ENCODE data around the gene UCP2. TPM values are rescaled to one million over a fixed set of nuclear protein-coding genes. Genes with fewer than 3 reads are reported as not detected.
"Not testable (repeated sequence)": the region's sequence is repeated elsewhere in the genome, so short reads cannot be mapped to it uniquely, and the experiment has no call there.

Gene UCP2
- polyA plus RNA-seq, 2 donors: 3.0 to 5.0 TPM

GRCh38 chr11:73945396-73945795, 37.2 kb downstream of the UCP2 start:
- H3K4me3 ChIP-seq (ENCODE audit: low read depth in 1 of 2, low read length in 2 of 2): no peak overlapping the region
- no peaks in the 10 kb centered on the region for H3K27me3 ChIP-seq (ENCODE audit: control insufficient read depth in 1 of 2, insufficient read depth in 2 of 2, low read length in 2 of 2)
- H3K36me3 ChIP-seq (ENCODE audit: control insufficient read depth in 2 of 2, insufficient read depth in 2 of 2, low read length in 1 of 2): no peaks in the 10 kb centered on the region
- no peak overlapping the region for H3K27ac ChIP-seq (ENCODE audit: low read depth in 2 of 2, low read length in 1 of 2)
- H3K9me3 ChIP-seq (ENCODE audit: control insufficient read depth in 2 of 2, insufficient read depth in 1 of 2, low read depth in 1 of 2, low read length in 1 of 2): no peaks in the 10 kb centered on the region
- 67 to 69% methylated on average over 4 of the region's 4 CpGs for WGBS, 2 donors
- H3K4me1 ChIP-seq (ENCODE audit: control insufficient read depth in 2 of 2, insufficient read depth in 2 of 2, low read length in 1 of 2): no peaks in the 10 kb centered on the region

- Histone ChIP-seq H3K27me3 (ENCODE audit: control insufficient read depth in 1 of 2, insufficient read depth in 2 of 2, low read length in 2 of 2) (no peaks in the 10 kb centered on the region), H3K27ac (ENCODE audit: low read depth in 2 of 2, low read length in 1 of 2) (no peak overlapping the region), H3K36me3 (ENCODE audit: control insufficient read depth in 2 of 2, insufficient read depth in 2 of 2, low read length in 1 of 2) (no peaks in the 10 kb centered on the region), H3K4me1 (ENCODE audit: control insufficient read depth in 2 of 2, insufficient read depth in 2 of 2, low read length in 1 of 2) (no peaks in the 10 kb centered on the region), H3K9me3 (ENCODE audit: control insufficient read depth in 2 of 2, insufficient read depth in 1 of 2, low read depth in 1 of 2, low read length in 1 of 2) (no peaks in the 10 kb centered on the region), H3K4me3 (ENCODE audit: low read depth in 1 of 2, low read length in 2 of 2) (no peak overlapping the region)
- 77 to 84% methylated on average over 10 of the region's 10 CpGs for WGBS, 2 donors
Observed at GRCh38 chr11:73944901-73945300, 37.7 kb downstream of the UCP2 start.

DNA sequence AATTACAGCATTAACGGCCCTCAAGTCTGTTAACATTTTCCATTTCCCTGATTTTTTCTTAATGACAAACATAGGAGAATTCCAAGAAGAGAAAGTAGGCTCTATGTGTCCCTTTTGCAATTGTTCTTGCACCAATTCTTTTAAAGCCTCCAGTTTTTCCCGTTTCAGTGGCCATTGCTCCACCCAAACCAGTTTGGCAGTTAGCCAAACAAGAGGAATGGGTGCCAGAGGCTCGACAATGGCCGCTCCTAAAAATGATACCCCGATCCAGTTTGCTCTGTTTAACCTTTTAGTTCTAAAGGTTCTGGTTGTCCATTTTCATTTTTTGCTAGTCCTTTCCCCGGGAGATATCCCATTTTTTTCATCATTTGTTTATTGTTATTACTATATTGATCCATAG, 38.6 kb downstream of the UCP2 start:
- 42 to 51% methylated on average over 6 of the region's 6 CpGs for WGBS, 2 donors

GRCh38 chr11:73942010-73942409, 40.6 kb downstream of the UCP2 start:
- Histone ChIP-seq H3K27ac (ENCODE audit: low read depth in 2 of 2, low read length in 1 of 2) (no peak overlapping the region), H3K4me3 (ENCODE audit: low read depth in 1 of 2, low read length in 2 of 2) (no peak overlapping the region), H3K36me3 (ENCODE audit: control insufficient read depth in 2 of 2, insufficient read depth in 2 of 2, low read length in 1 of 2) (no peaks in the 10 kb centered on the region), H3K4me1 (ENCODE audit: control insufficient read depth in 2 of 2, insufficient read depth in 2 of 2, low read length in 1 of 2) (no peaks in the 10 kb centered on the region), H3K9me3 (ENCODE audit: control insufficient read depth in 2 of 2, insufficient read depth in 1 of 2, low read depth in 1 of 2, low read length in 1 of 2) (no peaks in the 10 kb centered on the region), H3K27me3 (ENCODE audit: control insufficient read depth in 1 of 2, insufficient read depth in 2 of 2, low read length in 2 of 2) (no peaks in the 10 kb centered on the region)
- WGBS, 2 donors: 55 to 66% methylated on average over 1 of the region's 1 CpG

More for the DNA sequence above, 38.6 kb downstream of the UCP2 start:
- no peaks in the 10 kb centered on the region for H3K9me3 ChIP-seq (ENCODE audit: control insufficient read depth in 2 of 2, insufficient read depth in 1 of 2, low read depth in 1 of 2, low read length in 1 of 2)
- no peak overlapping the region for H3K4me3 ChIP-seq (ENCODE audit: low read depth in 1 of 2, low read length in 2 of 2)
- H3K36me3 ChIP-seq (ENCODE audit: control insufficient read depth in 2 of 2, insufficient read depth in 2 of 2, low read length in 1 of 2): no peaks in the 10 kb centered on the region
- no peaks in the 10 kb centered on the region for H3K4me1 ChIP-seq (ENCODE audit: control insufficient read depth in 2 of 2, insufficient read depth in 2 of 2, low read length in 1 of 2)
- H3K27me3 ChIP-seq (ENCODE audit: control insufficient read depth in 1 of 2, insufficient read depth in 2 of 2, low read length in 2 of 2): no peaks in the 10 kb centered on the region
- H3K27ac ChIP-seq (ENCODE audit: low read depth in 2 of 2, low read length in 1 of 2): no peak overlapping the region

DNA sequence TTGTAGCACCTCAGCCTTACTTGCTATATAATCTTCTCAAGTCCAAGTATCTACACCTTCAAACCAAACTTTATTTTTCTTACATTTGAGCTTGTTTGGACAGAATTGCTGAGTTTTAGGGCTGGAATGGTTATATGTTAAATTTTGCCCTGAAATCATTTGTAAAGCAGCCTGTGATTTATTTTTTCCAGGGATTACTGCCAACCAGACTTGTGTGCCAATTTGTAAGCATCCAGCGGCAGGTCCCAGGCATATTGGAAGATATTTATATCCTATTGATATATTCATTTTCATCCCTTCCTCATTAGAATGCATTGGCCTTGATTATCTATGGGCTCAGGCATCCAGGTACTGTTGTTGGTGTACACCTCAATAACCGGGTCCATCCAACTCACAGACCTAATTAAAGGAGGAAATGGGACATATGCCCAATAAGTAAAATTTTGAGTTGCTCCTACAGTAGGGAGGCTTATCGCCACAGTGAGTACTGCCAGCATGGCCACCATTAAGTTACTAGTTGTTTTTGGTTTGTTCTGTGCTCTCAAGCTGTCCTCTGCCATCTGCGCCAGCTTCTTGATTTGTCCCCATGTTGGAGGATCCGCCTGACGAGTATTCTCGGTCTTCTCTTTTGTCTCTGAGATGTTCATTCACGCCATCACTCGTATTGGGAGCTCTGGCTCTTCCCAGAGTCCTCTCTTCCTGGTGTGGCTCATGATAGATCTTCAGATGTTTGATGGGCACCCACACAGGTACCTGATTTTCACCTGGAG, 41.7 kb downstream of the UCP2 start:
- Histone ChIP-seq H3K4me3 (ENCODE audit: low read depth in 1 of 2, low read length in 2 of 2) (no peak overlapping the region), H3K9me3 (ENCODE audit: control insufficient read depth in 2 of 2, insufficient read depth in 1 of 2, low read depth in 1 of 2, low read length in 1 of 2) (no peaks in the 10 kb centered on the region), H3K27ac (ENCODE audit: low read depth in 2 of 2, low read length in 1 of 2) (no peak overlapping the region), H3K36me3 (ENCODE audit: control insufficient read depth in 2 of 2, insufficient read depth in 2 of 2, low read length in 1 of 2) (no peaks in the 10 kb centered on the region), H3K4me1 (ENCODE audit: control insufficient read depth in 2 of 2, insufficient read depth in 2 of 2, low read length in 1 of 2) (no peaks in the 10 kb centered on the region), H3K27me3 (ENCODE audit: control insufficient read depth in 1 of 2, insufficient read depth in 2 of 2, low read length in 2 of 2) (no peaks in the 10 kb centered on the region)
- WGBS, 2 donors: 90 to 93% methylated on average over 9 of the region's 9 CpGs

GRCh38 chr11:73939096-73939495, 43.5 kb downstream of the UCP2 start:
- H3K27ac ChIP-seq (ENCODE audit: low read depth in 2 of 2, low read length in 1 of 2): no peak overlapping the region
- H3K4me1 ChIP-seq (ENCODE audit: control insufficient read depth in 2 of 2, insufficient read depth in 2 of 2, low read length in 1 of 2): no peaks in the 10 kb centered on the region
- H3K36me3 ChIP-seq (ENCODE audit: control insufficient read depth in 2 of 2, insufficient read depth in 2 of 2, low read length in 1 of 2): no peaks in the 10 kb centered on the region
- no peaks in the 10 kb centered on the region for H3K9me3 ChIP-seq (ENCODE audit: control insufficient read depth in 2 of 2, insufficient read depth in 1 of 2, low read depth in 1 of 2, low read length in 1 of 2)
- no peak overlapping the region for H3K4me3 ChIP-seq (ENCODE audit: low read depth in 1 of 2, low read length in 2 of 2)
- WGBS, 2 donors: 58 to 61% methylated on average over 4 of the region's 4 CpGs
- H3K27me3 ChIP-seq (ENCODE audit: control insufficient read depth in 1 of 2, insufficient read depth in 2 of 2, low read length in 2 of 2): no peaks in the 10 kb centered on the region

DNA sequence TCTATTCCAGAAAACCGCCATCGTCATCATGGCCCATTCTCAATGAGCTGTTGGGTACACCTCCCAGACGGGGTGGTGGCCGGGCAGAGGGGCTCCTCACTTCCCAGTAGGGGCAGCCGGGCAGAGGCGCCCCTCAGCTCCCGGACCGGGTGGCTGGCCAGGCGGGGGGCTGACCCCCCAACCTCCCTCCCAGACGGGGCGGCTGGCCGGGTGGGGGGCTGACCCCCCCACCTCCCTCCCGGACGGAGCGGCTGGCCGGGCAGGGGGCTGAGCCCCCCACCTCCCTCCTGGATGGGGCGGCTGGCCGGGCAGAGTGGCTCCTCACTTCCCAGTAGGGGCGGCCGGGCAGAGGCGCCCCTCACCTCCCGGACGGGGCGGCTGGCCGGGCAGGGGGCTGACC, 46.6 kb downstream of the UCP2 start:
- H3K36me3 ChIP-seq (ENCODE audit: control insufficient read depth in 2 of 2, insufficient read depth in 2 of 2, low read length in 1 of 2); H3K27me3 ChIP-seq (ENCODE audit: control insufficient read depth in 1 of 2, insufficient read depth in 2 of 2, low read length in 2 of 2); H3K9me3 ChIP-seq (ENCODE audit: control insufficient read depth in 2 of 2, insufficient read depth in 1 of 2, low read depth in 1 of 2, low read length in 1 of 2); H3K27ac ChIP-seq (ENCODE audit: low read depth in 2 of 2, low read length in 1 of 2); H3K4me3 ChIP-seq (ENCODE audit: low read depth in 1 of 2, low read length in 2 of 2); H3K4me1 ChIP-seq (ENCODE audit: control insufficient read depth in 2 of 2, insufficient read depth in 2 of 2, low read length in 1 of 2): not testable (repeated sequence)
- WGBS, 2 donors: 94 to 98% methylated on average over 10 to 17 of the region's 25 CpGs

DNA sequence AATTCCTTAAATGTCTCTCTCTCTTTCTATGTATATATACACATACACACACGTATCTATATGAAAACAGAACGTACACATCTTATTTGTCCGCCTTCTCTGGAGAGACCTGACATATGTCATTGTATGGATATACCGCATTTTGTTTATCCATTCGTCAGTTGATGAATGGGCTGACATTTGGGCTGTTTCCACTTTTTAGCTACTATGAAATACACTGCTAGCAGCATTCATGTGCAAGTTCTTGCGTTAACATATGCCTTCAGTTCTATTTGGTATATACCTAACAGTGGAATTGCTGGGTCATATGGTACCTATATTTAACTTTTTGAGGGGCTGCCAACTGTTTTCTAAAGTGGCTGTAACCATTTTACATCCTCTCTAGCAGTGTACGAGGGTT, 49.9 kb downstream of the UCP2 start:
- H3K4me3 ChIP-seq (ENCODE audit: low read depth in 1 of 2, low read length in 2 of 2): no peak overlapping the region
- peaks cover 5% of the 10 kb centered on the region in 2 donors for H3K36me3 ChIP-seq (ENCODE audit: control insufficient read depth in 2 of 2, insufficient read depth in 2 of 2, low read length in 1 of 2)
- H3K27ac ChIP-seq (ENCODE audit: low read depth in 2 of 2, low read length in 1 of 2): no peak overlapping the region
- no peaks in the 10 kb centered on the region for H3K9me3 ChIP-seq (ENCODE audit: control insufficient read depth in 2 of 2, insufficient read depth in 1 of 2, low read depth in 1 of 2, low read length in 1 of 2)
- H3K4me1 ChIP-seq (ENCODE audit: control insufficient read depth in 2 of 2, insufficient read depth in 2 of 2, low read length in 1 of 2): no peaks in the 10 kb centered on the region
- 89 to 91% methylated on average over 7 of the region's 7 CpGs for WGBS, 2 donors
- H3K27me3 ChIP-seq (ENCODE audit: control insufficient read depth in 1 of 2, insufficient read depth in 2 of 2, low read length in 2 of 2): no peaks in the 10 kb centered on the region

DNA sequence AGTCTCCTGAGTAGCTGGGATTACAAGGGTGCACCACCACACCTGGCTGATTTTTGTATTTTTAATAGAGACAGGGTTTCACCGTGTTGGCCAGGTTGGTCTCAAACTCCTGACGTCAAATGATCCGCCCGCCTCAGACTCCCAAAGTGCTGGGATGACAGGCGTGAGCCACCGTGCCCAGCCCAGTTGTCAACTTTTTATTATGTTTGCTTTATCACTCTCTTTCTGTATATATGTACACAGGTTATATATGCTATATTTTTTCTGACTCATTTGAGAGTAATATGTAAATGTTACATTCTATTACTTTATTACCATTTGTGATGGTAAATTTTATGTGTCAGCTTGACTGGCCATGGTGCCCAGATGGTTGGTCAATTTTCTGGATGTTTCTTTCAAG, 50.7 kb downstream of the UCP2 start:
- Histone ChIP-seq H3K9me3 (ENCODE audit: control insufficient read depth in 2 of 2, insufficient read depth in 1 of 2, low read depth in 1 of 2, low read length in 1 of 2) (no peaks in the 10 kb centered on the region), H3K4me1 (ENCODE audit: control insufficient read depth in 2 of 2, insufficient read depth in 2 of 2, low read length in 1 of 2) (no peaks in the 10 kb centered on the region), H3K27me3 (ENCODE audit: control insufficient read depth in 1 of 2, insufficient read depth in 2 of 2, low read length in 2 of 2) (no peaks in the 10 kb centered on the region), H3K27ac (ENCODE audit: low read depth in 2 of 2, low read length in 1 of 2) (no peak overlapping the region), H3K36me3 (ENCODE audit: control insufficient read depth in 2 of 2, insufficient read depth in 2 of 2, low read length in 1 of 2) (peaks cover 10 to 13% of the 10 kb centered on the region in 2 donors), H3K4me3 (ENCODE audit: low read depth in 1 of 2, low read length in 2 of 2) (no peak overlapping the region)
- WGBS, 2 donors: 94 to 95% methylated on average over 6 of the region's 6 CpGs

DNA sequence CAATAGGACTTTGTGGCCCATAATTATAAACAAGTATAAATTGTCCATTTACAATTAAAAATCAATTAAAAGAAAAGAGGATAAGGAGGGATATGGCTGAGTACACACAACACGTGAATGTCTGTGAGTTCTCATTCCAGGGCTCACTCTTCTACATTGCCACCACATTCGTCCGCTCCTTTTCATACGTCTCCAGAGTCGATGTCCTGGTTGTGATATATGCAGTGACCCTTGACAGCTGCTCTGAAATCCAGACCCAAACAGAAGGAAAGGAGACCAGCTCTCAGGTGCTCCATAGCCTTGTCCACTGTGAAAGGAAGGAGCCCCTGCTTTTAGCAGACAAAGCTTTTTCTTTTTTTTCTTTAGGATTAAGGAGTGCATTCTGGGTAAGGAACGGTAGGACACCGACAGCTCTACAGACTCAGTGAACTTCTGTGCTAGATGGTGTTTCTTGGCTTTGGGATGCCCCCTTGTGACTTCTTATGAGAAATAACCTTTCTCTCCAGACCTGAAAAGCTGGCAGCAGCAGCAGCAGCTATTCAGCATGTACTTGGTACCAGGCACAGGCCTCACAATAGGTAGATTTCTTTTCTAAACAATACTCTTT, 51.5 kb downstream of the UCP2 start:
- Histone ChIP-seq H3K27me3 (ENCODE audit: control insufficient read depth in 1 of 2, insufficient read depth in 2 of 2, low read length in 2 of 2) (no peaks in the 10 kb centered on the region), H3K27ac (ENCODE audit: low read depth in 2 of 2, low read length in 1 of 2) (no peak overlapping the region), H3K4me3 (ENCODE audit: low read depth in 1 of 2, low read length in 2 of 2) (no peak overlapping the region), H3K4me1 (ENCODE audit: control insufficient read depth in 2 of 2, insufficient read depth in 2 of 2, low read length in 1 of 2) (no peaks in the 10 kb centered on the region), H3K36me3 (ENCODE audit: control insufficient read depth in 2 of 2, insufficient read depth in 2 of 2, low read length in 1 of 2) (peaks cover 10 to 13% of the 10 kb centered on the region in 2 donors), H3K9me3 (ENCODE audit: control insufficient read depth in 2 of 2, insufficient read depth in 1 of 2, low read depth in 1 of 2, low read length in 1 of 2) (no peaks in the 10 kb centered on the region)
- 62 to 65% methylated on average over 7 of the region's 7 CpGs for WGBS, 2 donors

All from esophagus (tissue), 2 donors.